GM12865 (cell line): ENCODE data around the gene MICAL2.

Source experiments
- DNase-seq: peaks from one replicate; pipeline ENCODE4 v3.0.0; 2010; ENCODE audit warnings: low read depth
- H3K4me3 ChIP-seq: 2 replicates; pipeline ENCODE4 v1.5.1; 2011; ENCODE audit warnings: mild to moderate bottlenecking, low read depth, low read length, control low read depth
- TF ChIP-seq, protein P1 (sequence below): IDR thresholded peaks from 2 replicates; pipeline ENCODE4 v1.5.1; 2011; ENCODE audit warnings: low read length, control low read depth, low read depth, inconsistent platforms; ENCODE audit not compliant: insufficient read depth; ENCODE audit errors: missing control alignments

The MICAL2 gene

GRCh38 chr11:12154871-12155668 lies 44.7 kb downstream of the MICAL2 start:
- TF ChIP-seq, protein P1, sequence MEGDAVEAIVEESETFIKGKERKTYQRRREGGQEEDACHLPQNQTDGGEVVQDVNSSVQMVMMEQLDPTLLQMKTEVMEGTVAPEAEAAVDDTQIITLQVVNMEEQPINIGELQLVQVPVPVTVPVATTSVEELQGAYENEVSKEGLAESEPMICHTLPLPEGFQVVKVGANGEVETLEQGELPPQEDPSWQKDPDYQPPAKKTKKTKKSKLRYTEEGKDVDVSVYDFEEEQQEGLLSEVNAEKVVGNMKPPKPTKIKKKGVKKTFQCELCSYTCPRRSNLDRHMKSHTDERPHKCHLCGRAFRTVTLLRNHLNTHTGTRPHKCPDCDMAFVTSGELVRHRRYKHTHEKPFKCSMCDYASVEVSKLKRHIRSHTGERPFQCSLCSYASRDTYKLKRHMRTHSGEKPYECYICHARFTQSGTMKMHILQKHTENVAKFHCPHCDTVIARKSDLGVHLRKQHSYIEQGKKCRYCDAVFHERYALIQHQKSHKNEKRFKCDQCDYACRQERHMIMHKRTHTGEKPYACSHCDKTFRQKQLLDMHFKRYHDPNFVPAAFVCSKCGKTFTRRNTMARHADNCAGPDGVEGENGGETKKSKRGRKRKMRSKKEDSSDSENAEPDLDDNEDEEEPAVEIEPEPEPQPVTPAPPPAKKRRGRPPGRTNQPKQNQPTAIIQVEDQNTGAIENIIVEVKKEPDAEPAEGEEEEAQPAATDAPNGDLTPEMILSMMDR, result no peak
- DNase-seq, result no peak
- no peak overlapping the region for H3K4me3 ChIP-seq

- TF ChIP-seq, protein P1, result no peak
- no peak overlapping the region for H3K4me3 ChIP-seq
- no peak for DNase-seq
Observed at GRCh38 chr11:12155696-12156095, 45.3 kb downstream of the MICAL2 start.

GRCh38 chr11:12156301-12157140 lies 46.1 kb downstream of the MICAL2 start:
- no peak overlapping the region for H3K4me3 ChIP-seq
- DNase-seq, result no peak
- TF ChIP-seq, protein P1, result no peak

- TF ChIP-seq, protein P1, result no peak
- no peak for DNase-seq
- H3K4me3 ChIP-seq, result no peak overlapping the region
Observed at GRCh38 chr11:12157241-12157661, 46.9 kb downstream of the MICAL2 start.

DNA sequence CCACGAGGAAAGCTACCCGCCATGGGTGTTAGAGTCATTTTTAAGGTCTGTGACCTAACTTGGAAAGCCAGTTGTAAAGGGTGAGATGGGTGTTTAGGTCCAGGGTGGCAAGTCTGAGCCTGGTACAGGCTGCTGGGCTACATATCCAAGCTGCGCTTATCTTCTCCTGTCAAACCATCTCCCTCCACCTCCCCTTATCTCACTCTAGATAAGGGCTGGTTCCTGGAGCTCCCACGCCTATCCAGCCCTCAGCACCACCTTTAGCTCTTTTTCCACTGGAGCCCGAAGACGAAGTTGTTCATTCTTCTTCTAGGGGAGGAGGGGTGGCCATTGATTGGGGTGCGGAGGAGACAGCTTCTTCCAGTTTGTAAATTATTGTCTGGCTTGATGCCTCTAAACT lies 48.5 kb downstream of the MICAL2 start:
- TF ChIP-seq, protein P1, result no peak
- no peak overlapping the region for H3K4me3 ChIP-seq
- DNase-seq, result no peak

DNA sequence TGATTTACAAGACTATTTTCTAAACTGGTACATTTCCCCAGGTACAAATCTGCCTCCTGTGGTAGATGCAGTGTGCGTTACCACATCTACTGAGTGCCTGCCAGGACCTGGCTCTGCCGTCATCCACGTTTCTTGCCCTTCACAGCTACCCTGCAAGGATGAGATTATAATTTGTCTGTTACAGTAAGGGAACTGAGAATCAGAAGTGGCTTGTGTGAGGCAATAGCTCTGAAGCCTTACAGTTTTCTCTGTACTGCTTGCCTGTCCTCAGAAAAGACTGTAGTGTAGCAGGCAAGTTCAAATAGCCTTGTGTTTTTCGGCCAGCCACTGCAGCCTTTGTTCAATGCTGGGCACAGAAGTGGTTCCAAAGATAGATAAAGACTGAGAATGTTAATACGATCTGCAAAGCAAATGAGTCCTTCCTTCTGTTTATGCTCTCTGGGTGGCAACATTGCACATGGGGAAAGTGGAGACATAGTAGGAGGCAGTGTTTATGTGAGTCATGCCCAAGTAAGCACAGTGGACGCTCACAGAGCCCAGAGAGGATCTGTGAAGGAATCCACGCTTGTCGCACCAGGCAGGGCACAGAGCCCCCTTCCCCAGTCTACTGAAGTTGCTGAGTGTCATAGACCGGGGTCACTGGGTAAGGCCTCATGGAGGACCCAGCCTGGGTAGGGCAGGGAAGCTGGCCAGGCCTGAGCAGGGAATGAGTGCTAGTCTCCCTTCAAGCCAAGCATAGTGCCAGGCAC lies 49.1 kb downstream of the MICAL2 start:
- no peak for DNase-seq
- no peak overlapping the region for H3K4me3 ChIP-seq
- TF ChIP-seq, protein P1, result no peak
